Measurements from ENCODE around the gene RAB3A. TPM values are rescaled to one million over a fixed set of nuclear protein-coding genes. Genes with fewer than 3 reads are reported as not detected.
"Not testable (repeated sequence)": the region's sequence is repeated elsewhere in the genome, so short reads cannot be mapped to it uniquely, and the experiment has no call there.

Gene RAB3A
- total RNA-seq, 1 donor from 2014 or later = 26.7 TPM

DNA sequence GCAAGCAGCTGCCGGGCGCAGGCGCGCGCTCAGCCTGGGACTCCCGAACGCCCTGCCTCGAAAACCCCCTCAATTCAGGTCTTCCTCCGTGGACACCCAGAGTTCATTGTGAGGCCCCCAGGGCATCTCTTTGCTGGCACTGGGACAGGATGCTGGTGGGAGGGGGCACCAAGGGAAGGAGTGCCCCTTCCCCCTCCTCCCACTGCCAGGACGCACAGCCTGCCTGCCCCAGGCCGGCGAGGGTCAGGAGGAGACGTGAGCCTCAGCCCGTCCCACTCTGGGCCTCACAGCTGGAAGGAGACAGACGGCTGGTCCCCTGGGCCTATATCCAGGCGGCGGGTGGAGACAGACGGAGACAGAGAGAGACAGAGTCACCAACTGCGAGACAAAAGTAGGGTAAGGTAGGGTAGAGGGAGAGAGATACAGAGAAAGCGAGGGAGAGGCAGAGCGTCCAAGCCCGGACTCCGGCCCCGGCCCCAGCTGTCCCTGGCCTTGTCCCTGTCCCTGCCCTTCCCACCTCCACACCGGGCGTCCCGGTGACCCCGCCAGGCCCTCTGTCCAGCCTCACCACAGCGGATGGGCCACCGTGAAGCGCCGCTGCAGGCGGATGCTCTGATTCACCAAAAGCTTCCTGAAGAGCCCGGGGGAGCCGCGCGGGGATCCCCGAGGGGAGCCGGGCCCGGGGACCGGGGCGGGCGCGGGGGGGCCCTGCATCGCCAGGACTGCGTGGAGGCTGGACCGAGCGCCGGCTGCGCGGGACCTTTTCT, 22.0 kb upstream of the RAB3A start, which contains the start of gene PDE4C:
TSS of gene PDE4C (minus strand) at position 737 of the 767 bp plus-strand sequence. CDS start at position 714, 23 bp downstream.
- ATAC-seq (ENCODE audit: poor library complexity) (no peak), DNase-seq (no peak)
- intact Hi-C loops (cut with DNase I) = no loop called here

DNA sequence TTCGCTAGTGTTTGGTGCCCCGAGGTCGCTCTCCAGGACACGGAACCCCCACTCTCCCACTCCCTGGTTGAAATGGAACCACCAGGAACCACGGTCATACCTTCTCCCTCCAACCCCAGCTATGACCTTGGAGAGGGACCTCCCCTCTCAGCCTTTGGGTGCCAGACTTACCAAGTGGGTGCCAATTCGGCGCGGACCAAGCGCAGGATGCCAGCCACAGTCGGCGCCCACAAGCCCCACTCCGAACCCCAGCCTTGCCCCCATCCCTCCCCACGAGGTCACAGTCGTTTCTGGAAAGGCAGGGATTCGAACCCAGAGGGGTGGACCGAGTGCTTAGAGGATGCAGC, 21.5 kb upstream of the RAB3A start:
- DNase-seq (no peak), ATAC-seq (ENCODE audit: poor library complexity) (no peak)
- intact Hi-C loops (cut with DNase I) = no loop called here

DNA sequence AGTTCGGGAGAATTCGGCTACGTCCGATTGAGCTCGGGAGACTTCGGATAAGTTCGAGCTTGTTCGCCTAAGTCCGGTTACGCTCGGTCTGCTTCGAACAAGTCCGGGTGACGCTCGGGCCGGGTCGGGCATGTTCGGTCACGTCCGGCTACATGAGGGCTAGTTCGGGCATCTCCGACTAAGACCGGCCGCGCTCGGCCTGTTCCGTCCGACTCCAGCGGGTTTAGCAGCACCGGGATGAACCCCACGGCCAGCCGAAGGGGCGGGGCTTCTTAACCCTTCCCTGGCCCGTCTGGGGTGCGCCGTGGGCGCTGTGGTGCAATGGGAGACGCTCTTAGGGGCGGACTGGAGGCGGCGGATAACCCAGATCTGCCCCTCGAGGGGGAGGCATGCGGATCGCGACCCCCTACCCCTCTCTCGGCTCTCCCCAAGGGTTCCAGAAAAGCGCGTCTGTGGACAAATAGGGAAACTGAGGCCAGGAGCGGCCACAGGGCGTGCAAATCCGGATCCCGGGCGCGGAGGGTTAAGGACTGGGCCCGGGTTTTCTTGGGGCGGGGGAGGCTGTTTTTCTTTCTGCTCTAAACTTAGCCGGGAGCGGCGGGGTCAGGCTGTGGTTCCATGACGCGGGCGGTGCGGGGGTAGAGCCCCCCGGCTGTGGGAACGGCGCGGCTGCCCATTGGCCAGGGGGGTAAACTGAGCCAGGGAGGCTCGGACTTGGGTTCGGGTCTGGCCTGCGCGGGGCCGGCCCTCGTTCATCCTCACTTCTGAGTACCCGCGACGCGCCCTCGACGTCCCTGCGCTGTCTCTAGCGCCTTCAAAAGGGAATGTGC, 20.9 kb upstream of the RAB3A start:
- ATAC-seq (ENCODE audit: poor library complexity) (peak; percentile 99), DNase-seq (peak; percentile 99)
- intact Hi-C loops (cut with DNase I) = no loop called here

DNA sequence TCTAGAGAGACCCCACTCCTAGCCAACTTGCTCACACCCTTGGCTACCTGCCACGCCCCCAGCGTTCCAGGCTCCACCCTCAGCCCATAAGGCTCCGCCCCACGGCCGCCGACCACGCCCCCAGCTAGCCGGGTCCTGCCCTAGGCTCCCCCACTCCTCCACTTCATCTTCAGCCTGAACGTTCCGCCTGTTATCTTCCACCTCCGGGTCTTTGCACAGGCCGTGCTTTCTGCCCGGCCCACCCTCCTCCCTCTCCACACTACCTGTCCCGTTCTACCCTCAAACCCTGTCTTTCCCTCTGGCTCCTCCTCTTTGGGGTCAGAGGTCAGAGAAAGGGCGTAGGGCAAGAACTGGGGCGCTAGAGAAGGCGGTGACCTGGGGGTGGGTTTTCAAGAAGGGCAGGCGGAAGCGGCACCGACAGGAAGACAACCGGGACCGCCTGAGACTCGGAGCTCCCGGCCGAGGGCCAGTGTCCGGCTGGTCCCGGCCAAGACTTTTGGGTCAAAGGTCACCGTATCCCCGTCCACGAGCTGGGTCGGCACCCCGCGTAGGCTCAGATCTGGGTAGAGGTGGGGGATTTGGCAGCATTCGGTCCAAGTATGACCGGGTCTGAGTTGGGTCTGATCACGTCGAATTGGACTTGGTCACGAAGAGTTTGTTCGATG, 20.1 kb upstream of the RAB3A start:
- intact Hi-C loops (cut with DNase I) = no loop called here
- ATAC-seq (ENCODE audit: poor library complexity) = peak; percentile 22
- peak; percentile 72 for DNase-seq

DNA sequence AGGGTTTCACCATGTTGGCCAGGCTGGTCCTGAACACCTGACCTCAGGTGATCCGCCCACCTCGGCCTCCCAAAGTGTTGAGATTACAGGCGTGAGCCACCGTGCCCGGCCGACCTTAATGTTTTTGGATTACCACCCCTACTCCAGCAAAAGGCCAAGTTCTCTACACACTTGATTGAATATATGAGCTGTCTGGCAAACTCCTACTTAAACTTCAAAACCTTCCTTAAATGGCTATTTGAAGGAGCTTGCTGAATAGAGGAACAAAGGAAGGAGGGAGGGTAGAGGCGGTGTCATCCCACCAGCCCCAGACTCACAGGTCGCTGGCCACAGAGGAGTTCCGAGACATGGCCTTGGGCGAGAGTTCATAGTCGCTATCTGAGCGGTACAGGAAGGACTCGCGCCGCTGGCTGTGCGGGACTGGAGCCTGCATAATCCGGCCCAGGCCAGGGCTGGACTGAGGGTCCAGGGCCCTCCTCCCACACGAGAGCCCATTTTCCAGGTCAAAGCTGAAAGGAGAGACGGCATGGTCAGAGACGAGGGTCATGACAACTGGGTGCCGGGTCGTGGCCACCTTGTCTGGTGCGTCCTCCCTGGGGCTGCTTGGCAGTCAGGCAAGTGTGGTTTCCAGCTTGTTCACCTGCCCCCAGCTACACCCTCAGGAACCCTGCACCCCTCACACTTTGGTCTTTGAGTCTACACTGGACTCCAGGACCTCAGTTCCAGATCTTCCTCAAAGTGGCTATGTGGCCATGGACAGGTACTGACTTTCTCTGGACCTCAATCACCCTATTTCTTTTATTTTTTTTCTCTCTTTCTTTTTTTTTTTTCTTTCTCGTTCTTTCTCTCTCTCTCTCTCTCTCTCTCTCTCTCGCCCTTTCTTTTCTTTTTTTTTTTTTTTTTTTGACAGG, 18.2 kb upstream of the RAB3A start:
- DNase-seq = no peak
- ATAC-seq (ENCODE audit: poor library complexity) = no peak
- intact Hi-C loops (cut with DNase I) = no loop called here

DNA sequence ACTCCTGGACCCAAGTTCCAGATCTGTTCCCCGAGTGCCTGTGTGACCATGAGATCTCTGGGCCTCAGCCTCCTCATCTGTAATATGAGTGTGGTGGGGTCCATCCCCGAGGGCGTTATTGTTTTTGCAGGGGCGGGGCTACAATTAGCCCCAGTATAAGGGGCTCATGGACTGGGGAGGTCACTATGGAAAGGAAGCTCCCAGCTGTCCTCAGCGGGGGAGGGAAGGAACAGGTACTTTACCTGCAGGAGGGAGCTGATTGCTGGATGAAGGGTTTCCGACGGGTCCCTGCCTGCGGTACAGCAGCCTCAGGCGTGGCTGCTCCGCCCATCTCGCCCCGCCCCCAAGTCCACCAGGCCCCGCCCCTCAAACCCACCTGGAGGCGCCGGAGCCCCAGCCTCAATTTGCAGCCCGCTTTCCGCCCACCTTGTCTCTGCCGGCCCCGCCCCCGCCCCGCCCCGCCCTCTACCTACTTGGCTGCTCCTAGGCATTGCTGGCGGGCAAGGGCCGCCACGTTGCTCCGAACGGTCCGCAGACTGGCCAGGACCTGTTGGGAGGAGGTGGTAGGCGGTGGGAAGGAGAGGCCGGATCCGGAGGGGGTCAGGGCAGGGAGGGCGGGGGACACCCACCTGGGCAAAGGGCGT, 16.9 kb upstream of the RAB3A start:
- DNase-seq = no peak
- intact Hi-C loops (cut with DNase I) = no loop called here
- ATAC-seq (ENCODE audit: poor library complexity) = no peak

DNA sequence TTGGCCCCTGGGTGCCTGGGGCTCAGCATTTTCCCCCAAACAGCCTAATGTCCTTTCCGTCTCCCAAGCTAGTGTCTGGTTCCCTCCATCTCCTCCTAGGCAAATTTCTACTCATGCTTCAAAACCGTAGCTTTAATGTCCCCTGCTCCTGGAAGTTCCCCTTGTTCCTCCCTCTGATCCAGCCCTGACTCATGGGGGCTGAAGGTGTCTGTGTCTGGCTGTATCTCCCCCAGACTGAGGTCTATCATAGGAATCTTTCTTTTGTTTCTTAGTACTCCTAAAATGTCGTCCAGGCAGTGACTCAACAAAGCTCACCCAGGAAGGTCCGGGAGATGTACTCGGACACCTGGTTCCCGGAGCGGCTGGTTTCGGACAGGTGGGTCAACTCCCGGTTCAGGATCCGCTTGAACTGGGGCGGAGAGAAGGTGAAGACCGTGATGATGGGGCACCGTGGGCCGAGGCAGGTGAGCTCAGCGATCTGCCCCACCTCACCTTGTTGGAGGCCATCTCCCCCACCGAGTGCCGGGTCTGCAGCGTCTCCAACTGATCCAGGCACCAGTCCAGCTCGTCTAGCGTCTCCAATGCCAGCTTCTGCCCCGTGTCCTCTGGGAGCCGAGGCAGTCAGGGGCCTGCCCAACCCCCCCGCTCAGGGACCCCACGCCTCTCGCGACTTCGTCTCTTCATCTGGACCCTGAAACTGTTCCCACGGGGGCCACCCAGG, 16.2 kb upstream of the RAB3A start:
- ATAC-seq (ENCODE audit: poor library complexity) (no peak), DNase-seq (no peak)
- intact Hi-C loops (cut with DNase I) = no loop called here

DNA sequence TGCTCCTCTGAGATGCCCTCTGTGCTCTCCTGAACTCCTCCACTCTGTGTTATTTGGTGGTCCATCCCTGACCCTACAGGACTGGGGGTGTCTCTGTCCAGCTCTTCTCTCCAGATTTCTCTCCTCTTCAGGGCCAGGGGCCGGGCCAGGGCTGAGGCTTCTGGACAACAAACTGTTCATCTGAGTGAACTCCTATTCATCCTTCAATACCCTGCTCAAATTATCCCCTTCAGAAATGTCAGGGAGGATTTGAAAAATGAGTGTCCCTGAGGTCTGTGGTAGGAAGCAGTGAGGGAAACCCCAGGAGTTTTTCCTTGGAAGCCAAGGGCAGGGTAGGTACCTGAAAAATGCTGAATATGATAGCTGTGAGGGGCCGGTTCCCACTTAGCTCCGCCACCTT, 14.8 kb upstream of the RAB3A start:
- intact Hi-C loops (cut with DNase I) = no loop called here
- ATAC-seq (ENCODE audit: poor library complexity) (no peak), DNase-seq (no peak)

DNA sequence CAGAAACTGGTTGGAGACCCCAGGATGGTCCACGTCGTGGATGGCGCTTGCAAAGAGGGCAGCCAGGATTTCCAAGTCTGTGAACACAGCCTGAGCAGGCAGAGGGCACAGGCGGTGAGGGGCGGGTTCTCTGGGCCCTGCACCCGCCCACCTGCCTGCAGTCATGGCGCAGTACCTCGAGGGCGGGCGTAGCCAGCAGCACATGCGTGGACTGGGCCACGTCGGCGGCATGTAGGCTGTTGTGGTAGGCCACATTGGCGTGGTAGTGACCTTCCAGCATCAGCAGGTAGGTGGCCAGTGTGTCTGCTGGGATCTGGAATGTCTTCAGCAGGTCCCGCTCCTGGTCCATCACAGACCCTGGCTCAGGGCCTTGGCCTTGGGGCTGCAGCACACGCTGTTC, 14.3 kb upstream of the RAB3A start:
- DNase-seq (no peak), ATAC-seq (ENCODE audit: poor library complexity) (no peak)
- intact Hi-C loops (cut with DNase I) = no loop called here

DNA sequence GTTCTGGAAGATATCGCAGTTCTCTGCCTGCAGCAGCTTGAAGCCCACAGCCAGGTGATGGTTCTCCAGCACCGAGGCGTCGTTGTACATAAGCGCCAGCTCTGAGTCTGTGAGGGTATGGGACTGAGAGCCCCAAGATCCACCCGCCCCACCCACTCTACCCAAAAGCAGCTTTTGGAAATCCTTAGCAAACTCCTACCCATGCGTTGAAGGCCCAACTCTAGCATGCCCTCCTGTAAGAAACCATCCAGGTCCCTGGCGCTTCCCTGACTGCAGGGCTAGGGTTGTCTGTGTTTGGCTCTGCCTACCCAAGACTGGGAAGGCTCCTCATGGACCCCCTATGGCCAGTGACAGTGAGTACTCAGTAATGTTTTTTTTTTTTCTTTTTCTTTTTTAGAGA, 12.9 kb upstream of the RAB3A start:
- intact Hi-C loops (cut with DNase I) = no loop called here
- no peak for DNase-seq
- ATAC-seq (ENCODE audit: poor library complexity) = no peak

DNA sequence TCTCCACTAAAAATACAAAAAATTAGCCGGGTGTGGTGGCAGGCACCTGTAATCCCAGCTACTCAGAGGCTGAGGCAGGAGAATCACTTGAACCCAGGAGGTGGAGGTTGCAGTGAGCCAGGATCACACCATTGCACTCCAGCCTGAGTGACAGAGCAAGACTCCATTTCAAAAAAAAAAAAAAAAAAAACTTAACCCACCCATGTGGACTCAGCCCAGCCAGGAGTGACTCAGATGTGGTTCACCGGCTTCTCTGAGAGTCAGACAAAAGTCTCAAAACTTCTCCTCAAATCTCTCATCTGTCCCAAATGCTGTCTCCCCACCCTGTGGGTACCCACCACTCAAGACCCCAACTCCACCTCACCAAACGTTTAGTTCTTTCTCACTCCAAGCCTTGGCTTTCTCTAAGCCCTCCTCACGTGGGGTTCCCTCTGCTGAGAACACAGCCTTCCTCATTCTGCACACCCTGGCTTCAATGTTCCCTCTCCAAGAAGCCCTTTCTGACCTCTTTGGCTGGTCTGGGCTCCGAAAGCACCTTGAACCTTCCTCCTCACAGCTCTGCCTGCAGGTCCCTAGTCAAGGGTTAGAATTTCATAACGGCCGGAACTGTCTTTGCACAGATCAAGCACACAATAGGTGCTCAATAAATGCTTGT, 11.1 kb upstream of the RAB3A start:
- ATAC-seq (ENCODE audit: poor library complexity) (no peak), DNase-seq (no peak)
- intact Hi-C loops (cut with DNase I) = no loop called here

DNA sequence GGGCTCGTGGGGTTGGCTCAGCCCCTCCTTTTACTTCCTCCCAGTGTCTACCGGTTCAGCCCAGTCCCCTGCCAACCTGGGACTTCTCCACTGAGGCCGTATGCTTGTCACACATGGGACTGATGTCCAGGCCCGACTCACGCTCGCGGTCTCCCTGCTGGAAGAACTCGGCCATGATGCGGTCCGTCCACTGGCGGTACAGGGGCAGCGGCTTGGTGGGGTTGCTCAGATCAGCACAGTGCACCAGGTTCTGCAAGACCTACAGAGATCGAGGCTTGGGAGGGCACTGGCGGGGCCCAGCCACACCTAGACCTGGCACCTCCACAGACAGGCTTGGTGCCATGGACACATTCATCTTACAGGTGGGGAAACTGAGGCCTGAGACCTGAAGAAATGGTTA, 7.8 kb upstream of the RAB3A start:
- intact Hi-C loops (cut with DNase I) = no loop called here
- no peak for ATAC-seq (ENCODE audit: poor library complexity)
- no peak for DNase-seq

DNA sequence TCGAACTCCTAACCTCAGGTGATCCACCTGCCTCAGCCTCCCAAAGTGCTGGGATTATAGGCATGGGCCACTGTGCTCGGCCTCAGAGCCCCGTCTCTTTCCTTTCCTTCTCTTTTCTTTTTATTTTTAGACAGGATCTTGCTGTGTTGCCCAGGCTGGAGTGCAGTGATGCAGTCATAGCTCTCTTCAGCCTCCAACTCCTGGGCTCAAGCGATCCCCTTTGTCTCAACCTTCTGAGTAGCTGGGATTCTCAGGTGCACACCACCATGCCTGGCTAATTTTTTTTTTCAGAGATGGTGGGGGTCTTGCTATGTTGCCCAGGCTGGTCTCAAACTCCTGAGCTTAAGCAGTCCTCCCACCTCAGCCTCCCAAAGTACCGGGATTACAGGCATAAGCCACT, 6.1 kb upstream of the RAB3A start:
- not testable (repeated sequence) for ATAC-seq (ENCODE audit: poor library complexity); DNase-seq
- intact Hi-C loops (cut with DNase I) = loop anchor here (2.0 to 10.0 kb wide), 3 partner anchors 43 to 202 kb away; partner anchors contain the start of gene LSM4

DNA sequence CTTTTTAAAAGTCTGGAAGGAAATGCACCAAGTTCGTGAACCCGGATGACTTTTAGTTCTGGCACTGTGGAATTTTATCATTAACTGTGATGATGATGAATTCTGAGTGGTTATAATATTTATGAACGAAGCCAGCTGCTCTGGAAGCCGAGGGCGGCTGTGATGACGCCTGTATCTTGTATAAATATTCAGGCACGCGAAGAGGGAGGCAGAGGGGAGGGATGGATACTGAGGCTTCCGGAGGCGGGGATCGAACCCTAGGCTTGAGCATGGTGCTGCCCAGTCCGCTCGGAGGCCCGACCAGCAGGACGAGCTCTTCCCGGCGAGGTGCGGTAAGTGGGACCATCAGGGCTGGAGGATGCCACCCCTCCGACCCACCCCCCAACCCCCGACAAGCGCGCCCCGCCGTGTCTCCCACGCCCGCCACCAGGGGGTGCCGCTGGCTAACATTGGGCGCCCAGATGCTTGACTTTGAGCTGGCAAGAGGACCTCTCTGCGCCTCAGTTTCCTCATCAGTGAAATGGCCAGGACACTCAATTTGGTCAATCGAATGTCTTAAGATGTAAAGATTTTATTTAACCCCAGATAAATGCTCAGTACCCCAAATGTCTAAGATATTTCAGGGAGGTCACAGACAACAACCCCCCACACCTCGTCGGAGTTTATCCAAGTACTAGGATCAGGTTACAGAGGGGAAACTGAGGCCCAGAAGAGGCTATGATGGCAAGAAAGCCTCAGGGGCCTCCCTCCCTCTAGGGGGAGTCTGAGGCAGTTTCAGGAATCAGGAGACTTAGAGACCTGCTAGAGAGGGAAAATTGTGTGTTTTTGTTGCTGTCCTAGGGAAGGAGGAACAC, 4.5 kb upstream of the RAB3A start:
- DNase-seq (no peak), ATAC-seq (ENCODE audit: poor library complexity) (no peak)
- intact Hi-C loops (cut with DNase I) = loop anchor here (2.0 to 10.0 kb wide), 3 partner anchors 44 to 204 kb away; partner anchors contain the start of gene LSM4

DNA sequence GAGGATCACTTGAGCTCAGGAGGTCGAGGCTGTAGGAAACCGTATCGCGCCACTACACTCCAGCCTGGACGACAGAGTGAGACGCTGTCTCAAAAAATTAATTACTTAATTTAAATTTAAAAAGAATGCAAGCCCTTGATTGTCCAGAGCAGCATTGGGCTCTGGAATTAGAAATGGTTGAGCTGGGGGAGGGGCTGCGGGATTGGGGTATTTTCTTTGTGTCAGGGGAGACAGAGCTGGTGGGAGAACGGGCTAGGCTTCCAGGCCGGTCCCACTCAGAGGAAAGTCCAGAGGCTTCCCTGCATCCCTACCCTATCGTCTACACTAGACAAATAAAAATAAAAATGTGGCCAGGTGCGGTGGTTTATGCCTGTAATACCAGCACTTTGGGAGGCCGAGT, 2.2 kb upstream of the RAB3A start:
- no peak for ATAC-seq (ENCODE audit: poor library complexity)
- intact Hi-C loops (cut with DNase I) = loop anchor here (5.0 to 10.0 kb wide), 2 partner anchors 119 to 206 kb away; partner anchors contain the start of gene LSM4
- no peak for DNase-seq
